K562 (cell line): ENCODE results near the gene LRRC58. TPM values are rescaled to one million over a fixed set of nuclear protein-coding genes. Genes with fewer than 3 reads are reported as not detected.

ENCODE experiments used
- ATAC-seq: fragments of 200-7000 bp; cut with Tn5 transposase; 3 replicates; pipeline ENCODE4 v1.9.1; 2020; ENCODE audit warnings: moderate library complexity
- BruUV-seq: library from RNA; stranded (reverse); fragments of 400-500 nt; replicated peaks from 2 replicates; lab custom pipeline; 2021; lab: Mats Ljungman, UMichigan
- CTCF ChIA-PET: fragments of 300-600 bp; formaldehyde crosslinking; extraction: SDS; loops from one replicate; lab custom pipeline; 2021; ENCODE audit warnings: low intra/inter-chr PET ratio; lab: Yijun Ruan, JAX
- POLR2A ChIA-PET: fragments of 300-600, 350-650 bp; sonication (Branson Sonifier 250); formaldehyde crosslinking; extraction: SDS; loops from one replicate; lab custom pipeline; 2021; ENCODE audit warnings: antibody characterized with exemption, inconsistent platforms; lab: Yijun Ruan, JAX
- DNase-seq, 4 experiments: peaks; one replicate each; pipeline versions ENCODE4 v3.0.0 to v3.0.0-alpha.2; 2011 to 2018; ENCODE audit warnings: low spot score in 3 of 4, mixed read lengths in 3 of 4; ENCODE audit errors: extremely low read depth in 1 of 4
- FAIRE-seq: peaks from 2 replicates; lab custom pipeline; 2011; peaks lifted over from hg19 to GRCh38; lab: Jason Lieb, UNC
- H2AFZ ChIP-seq: 2 replicates; pipeline ENCODE4 v1.6.0; 2011; ENCODE audit warnings: low read depth, low read length, control low read depth, inconsistent platforms
- H3K27ac ChIP-seq: fragments of 200-600 bp; 3 replicates; pipeline ENCODE4 v1.8.0; 2011; ENCODE audit warnings: low read depth, mild to moderate bottlenecking, control low read depth, inconsistent platforms, low read length, moderate library complexity, mixed read lengths; ENCODE audit errors: extremely low read depth
- H3K27me3 ChIP-seq, 2 experiments: fragments of 300-600 bp in 1 of 2; 2 replicates in 1 of 2; 3 replicates in 1 of 2; pipeline versions ENCODE4 v1.6.0 to v1.8.0; 2011; ENCODE audit warnings: inconsistent platforms in 2 of 2, low read length in 2 of 2, mild to moderate bottlenecking in 1 of 2, mixed read lengths in 1 of 2, moderate library complexity in 1 of 2; ENCODE audit not compliant: control insufficient read depth in 2 of 2, insufficient read depth in 2 of 2
- H3K36me3 ChIP-seq: fragments of 300-600 bp; 3 replicates; pipeline ENCODE4 v1.8.0; 2011; ENCODE audit warnings: mild to moderate bottlenecking, low read length, inconsistent platforms; ENCODE audit not compliant: control insufficient read depth, insufficient read depth
- H3K4me1 ChIP-seq, 2 experiments: fragments of 200-600 bp in 1 of 2; replicated peaks in 1 of 2; 2 replicates in 1 of 2; 3 replicates in 1 of 2; pipeline versions ENCODE4 v1.5.1 to v1.8.0; 2011; ENCODE audit warnings: inconsistent platforms in 2 of 2, low read length in 2 of 2, mild to moderate bottlenecking in 1 of 2, mixed read lengths in 1 of 2, moderate library complexity in 1 of 2; ENCODE audit not compliant: control insufficient read depth in 2 of 2, insufficient read depth in 2 of 2
- H3K4me2 ChIP-seq: 2 replicates; pipeline ENCODE4 v1.6.1; 2011; ENCODE audit warnings: low read length, control low read depth, inconsistent platforms, mixed read lengths; ENCODE audit not compliant: insufficient read depth
- H3K4me3 ChIP-seq: fragments of 200-600 bp; sonication (generic), shearing (Covaris generic); 2 replicates; pipeline ENCODE4 v1.5.1; 2016; ENCODE audit warnings: control low read depth, inconsistent platforms
- H3K79me2 ChIP-seq: fragments of 200-600 bp; 3 replicates; pipeline ENCODE4 v1.8.0; 2011; ENCODE audit warnings: low read length, inconsistent platforms; ENCODE audit not compliant: control insufficient read depth, insufficient read depth
- H3K9ac ChIP-seq, 2 experiments: 2 replicates each; pipeline versions ENCODE4 v1.6.0 to v1.6.1; 2011; ENCODE audit warnings: low read depth in 2 of 2, low read length in 2 of 2, control low read depth in 1 of 2, inconsistent platforms in 1 of 2, mild to moderate bottlenecking in 1 of 2, mixed read lengths in 1 of 2; ENCODE audit not compliant: insufficient read depth in 1 of 2
- H3K9me1 ChIP-seq: one replicate; pipeline ENCODE4 v1.6.0; 2011; ENCODE audit warnings: inconsistent platforms, mild to moderate bottlenecking, low read length, moderate library complexity; ENCODE audit not compliant: control insufficient read depth, insufficient read depth
- H3K9me3 ChIP-seq: replicated peaks from 2 replicates; pipeline ENCODE4 v1.5.1; 2011; ENCODE audit warnings: low read depth, low read length, inconsistent platforms; ENCODE audit not compliant: control insufficient read depth, insufficient read depth
- H4K20me1 ChIP-seq: replicated peaks from 2 replicates; pipeline ENCODE4 v1.6.1; 2011; ENCODE audit warnings: low read length, inconsistent platforms, mixed read lengths; ENCODE audit not compliant: control insufficient read depth, insufficient read depth
- ARID1B ChIP-seq: fragments of 450-650 bp; IDR thresholded peaks from 2 replicates; pipeline ENCODE4 v1.6.1; 2016; ENCODE audit warnings: antibody characterized with exemption, mild to moderate bottlenecking, inconsistent platforms
- ILF3 ChIP-seq: fragments of 450-650 bp; IDR thresholded peaks from 2 replicates; pipeline ENCODE4 v1.6.1; 2018; ENCODE audit warnings: antibody characterized with exemption, mild to moderate bottlenecking, moderate library complexity, borderline replicate concordance
- TEAD2 ChIP-seq: fragments of 450-650 bp; IDR thresholded peaks from 2 replicates; pipeline ENCODE4 v1.6.1; 2016; ENCODE audit warnings: missing genetic modification characterization, control low read depth, missing compliant biosample characterization
- ZNF354B ChIP-seq: fragments of 250-450 bp; sonication (Bioruptor Pico); IDR thresholded peaks from 2 replicates; pipeline ENCODE4 v1.4.0; 2020
- ZNF707 ChIP-seq: fragments of 250-450 bp; sonication (Bioruptor Pico); conservative IDR thresholded peaks from 2 replicates; pipeline ENCODE4 v1.8.0; 2022; ENCODE audit warnings: inconsistent platforms, mild to moderate bottlenecking, moderate library complexity
- WGBS: fragments of 100-300 bp; shearing (Covaris generic); methylation state at CpG from one replicate; pipeline ENCODE4 v1.1.6; 2016; ENCODE audit warnings: low coverage, mixed read lengths; ENCODE audit not compliant: insufficient coverage; ENCODE audit errors: missing lambda C conversion rate; 5-methylcytosine and 5-hydroxymethylcytosine counted together
- in situ Hi-C: fragments of 300-500 bp; cut with MboI; formaldehyde crosslinking; loops from 4 replicates; pipeline ENCODE4 v1.15.0; 2018; ENCODE audit warnings: inconsistent platforms, mixed read lengths
- intact Hi-C: fragments of 100-400 bp; cut with micrococcal nuclease; formaldehyde crosslinking; loops from 2 replicates; pipeline ENCODE4 v1.14.2; 2022
- polyA plus RNA-seq, 8 experiments: library from polyadenylated mRNA; depleted of rRNA in 4 of 8; stranded (reverse) in 5 of 8; unstranded in 3 of 8; fragments of >200 nt; fragmentation: Nextera tagmentation in 2 of 8; fragmentation: Illumina TruSeq in 1 of 8; extraction: Ambion mirVana in 2 of 8; extraction: Trizol in 1 of 8; gene quantifications; 2 replicates each; pipeline versions ENCODE4 v1.2.1 to v1.2.3, GENCODE V29; 2011 to 2014; ENCODE audit warnings: inconsistent platforms in 1 of 8, missing spikeins in 1 of 8
- total RNA-seq, 7 experiments: library from RNA; depleted of rRNA in 6 of 7; stranded (reverse); fragments of >200 nt in 6 of 7; fragmentation: Illumina TruSeq in 2 of 7; extraction: Trizol in 2 of 7; gene quantifications; 2 replicates each; pipeline versions ENCODE4 v1.2.1 to v1.2.3, GENCODE V29; 2011 to 2021; ENCODE audit warnings: low replicate concordance in 1 of 7

Gene LRRC58
- total and polyA plus RNA-seq, 9 of the 15 experiments (the other 6 are each of a cell fraction or from before 2014, with no cell fraction given), result 5.6 to 26.6 (median 14.8) TPM

GRCh38 chr3:120311863-120312794, 37.0 kb downstream of the LRRC58 start:
- in situ Hi-C loops (no loop called here), intact Hi-C loops (no loop called here)
- ChIA-PET POLR2A (no interaction called here), CTCF (no interaction called here)
- ATAC-seq (no peak), DNase-seq (no peak), FAIRE-seq (no peak)
- no peak for TF ChIP-seq TEAD2 (tag)
- no peak for TF ChIP-seq ARID1B
- no peak for TF ChIP-seq ZNF707 (CRISPR knock-in tag)
- no peak for TF ChIP-seq ILF3
- no peak for TF ChIP-seq ZNF354B (CRISPR knock-in tag)
- Histone ChIP-seq H3K79me2 (no peaks in the 10 kb centered on the region), H4K20me1 (no peaks in the 10 kb centered on the region), H3K4me3 (no peak overlapping the region), H3K27me3 (no peaks in the 10 kb centered on the region), H3K9me3 (no peaks in the 10 kb centered on the region), H2AFZ (no peak overlapping the region), H3K27ac (no peak overlapping the region), H3K9ac (no peak overlapping the region), H3K9me1 (no peaks in the 10 kb centered on the region), H3K4me2 (no peak overlapping the region), H3K4me1 (no peaks in the 10 kb centered on the region), H3K36me3 (no peaks in the 10 kb centered on the region)
- WGBS, result 79% methylated on average over 11 of the region's 24 CpGs
- BruUV-seq, result no TSS peak
